HepG2 (cell line): Measurements from ENCODE around the gene MRPL28. TPM values are rescaled to one million over a fixed set of nuclear protein-coding genes. Genes with fewer than 3 reads are reported as not detected.

ENCODE experiments used
- CREM ChIP-seq, 2 experiments: sonication (generic) in 1 of 2; formaldehyde crosslinking in 1 of 2; IDR thresholded peaks; 2 replicates each; pipeline versions ENCODE4 v1.4.0 to v1.6.1; 2016 to 2020; ENCODE audit warnings: antibody characterized with exemption in 1 of 2, mild to moderate bottlenecking in 1 of 2, missing genetic modification reagents in 1 of 2
- GATAD1 ChIP-seq: IDR thresholded peaks from 2 replicates; pipeline ENCODE4 v1.6.1; 2016; ENCODE audit warnings: missing genetic modification reagents, missing compliant biosample characterization
- HNRNPLL ChIP-seq: fragments of 200-400 bp; formaldehyde crosslinking; IDR thresholded peaks from 2 replicates; pipeline ENCODE4 v1.6.1; 2017; ENCODE audit warnings: mild to moderate bottlenecking, low read depth, low read length; ENCODE audit not compliant: poor library complexity, severe bottlenecking
- SAP130 ChIP-seq: IDR thresholded peaks from 2 replicates; pipeline ENCODE4 v1.6.1; 2016; ENCODE audit warnings: low read depth
- TAF15 ChIP-seq: fragments of 200-400 bp; formaldehyde crosslinking; IDR thresholded peaks from one replicate; pipeline ENCODE4 v1.6.1; 2018; ENCODE audit warnings: mild to moderate bottlenecking, low read depth, low read length; ENCODE audit not compliant: poor library complexity, severe bottlenecking
- TBX2 ChIP-seq: sonication (generic); formaldehyde crosslinking; IDR thresholded peaks from 2 replicates; pipeline ENCODE4 v1.5.0; 2020; ENCODE audit warnings: missing genetic modification reagents, mild to moderate bottlenecking, borderline replicate concordance
- TRIM24 ChIP-seq: sonication (generic); formaldehyde crosslinking; IDR thresholded peaks from 2 replicates; pipeline ENCODE4 v1.8.0; 2022; ENCODE audit warnings: mild to moderate bottlenecking, missing genetic modification reagents
- ZNF101 ChIP-seq: sonication (generic); formaldehyde crosslinking; IDR thresholded peaks from 2 replicates; pipeline ENCODE4 v1.4.0; 2020; ENCODE audit warnings: mild to moderate bottlenecking, low read depth, missing genetic modification reagents, borderline replicate concordance
- ZNF572 ChIP-seq: sonication (generic); formaldehyde crosslinking; IDR thresholded peaks from 2 replicates; pipeline ENCODE4 v1.5.1; 2020; ENCODE audit warnings: mild to moderate bottlenecking, missing genetic modification reagents
- ZNF776 ChIP-seq: sonication (generic); formaldehyde crosslinking; IDR thresholded peaks from 2 replicates; pipeline ENCODE4 v1.4.0; 2020; ENCODE audit warnings: mild to moderate bottlenecking, missing genetic modification reagents
- ZNF777 ChIP-seq: sonication (generic); formaldehyde crosslinking; IDR thresholded peaks from 2 replicates; pipeline ENCODE4 v1.4.0; 2020; ENCODE audit warnings: missing genetic modification reagents
- polyA plus RNA-seq, 8 experiments: library from polyadenylated mRNA; depleted of rRNA in 3 of 8; stranded (reverse) in 7 of 8; unstranded in 1 of 8; fragments of >200 nt; fragmentation: Illumina TruSeq in 4 of 8; extraction: Trizol in 4 of 8; gene quantifications; 2 replicates each; pipeline versions ENCODE4 v1.2.1 to v1.2.3, GENCODE V29; 2011 to 2016; ENCODE audit warnings: low read depth in 4 of 8, missing spikeins in 1 of 8, mixed read lengths in 1 of 8; ENCODE audit not compliant: insufficient read depth in 1 of 8
- total RNA-seq, 5 experiments: library from RNA; depleted of rRNA; stranded (reverse); fragments of >200 nt; fragmentation: Illumina TruSeq; extraction: Trizol; gene quantifications; 2 replicates each; pipeline ENCODE4 v1.2.3, GENCODE V29; 2016; ENCODE audit warnings: low read depth in 1 of 5
- TF ChIP-seq, protein P1 (sequence below): sonication (generic); formaldehyde crosslinking; IDR thresholded peaks from 2 replicates; pipeline ENCODE4 v1.4.0; 2020; ENCODE audit warnings: missing genetic modification reagents, borderline replicate concordance
- TF ChIP-seq, protein P2 (sequence below): sonication (generic); formaldehyde crosslinking; IDR thresholded peaks from 2 replicates; pipeline ENCODE4 v1.4.0; 2020; ENCODE audit warnings: missing genetic modification reagents
- TF ChIP-seq, protein P3 (sequence below), 2 experiments: sonication (generic) in 1 of 2; formaldehyde crosslinking in 1 of 2; IDR thresholded peaks; 2 replicates each; pipeline versions ENCODE4 v1.6.1 to v1.9.0; 2014 to 2022; ENCODE audit warnings: antibody characterized with exemption in 1 of 2, borderline replicate concordance in 1 of 2, inconsistent platforms in 1 of 2, low read depth in 1 of 2, missing genetic modification reagents in 1 of 2
- TF ChIP-seq, protein P4 (sequence below): sonication (generic); formaldehyde crosslinking; IDR thresholded peaks from 2 replicates; pipeline ENCODE4 v1.5.0; 2020; ENCODE audit warnings: missing genetic modification reagents

MRPL28 gene
- total and polyA plus RNA-seq, 2 of the 13 experiments (the other 11 are each of a cell fraction or from before 2014, with no cell fraction given): 114 to 135 TPM

DNA sequence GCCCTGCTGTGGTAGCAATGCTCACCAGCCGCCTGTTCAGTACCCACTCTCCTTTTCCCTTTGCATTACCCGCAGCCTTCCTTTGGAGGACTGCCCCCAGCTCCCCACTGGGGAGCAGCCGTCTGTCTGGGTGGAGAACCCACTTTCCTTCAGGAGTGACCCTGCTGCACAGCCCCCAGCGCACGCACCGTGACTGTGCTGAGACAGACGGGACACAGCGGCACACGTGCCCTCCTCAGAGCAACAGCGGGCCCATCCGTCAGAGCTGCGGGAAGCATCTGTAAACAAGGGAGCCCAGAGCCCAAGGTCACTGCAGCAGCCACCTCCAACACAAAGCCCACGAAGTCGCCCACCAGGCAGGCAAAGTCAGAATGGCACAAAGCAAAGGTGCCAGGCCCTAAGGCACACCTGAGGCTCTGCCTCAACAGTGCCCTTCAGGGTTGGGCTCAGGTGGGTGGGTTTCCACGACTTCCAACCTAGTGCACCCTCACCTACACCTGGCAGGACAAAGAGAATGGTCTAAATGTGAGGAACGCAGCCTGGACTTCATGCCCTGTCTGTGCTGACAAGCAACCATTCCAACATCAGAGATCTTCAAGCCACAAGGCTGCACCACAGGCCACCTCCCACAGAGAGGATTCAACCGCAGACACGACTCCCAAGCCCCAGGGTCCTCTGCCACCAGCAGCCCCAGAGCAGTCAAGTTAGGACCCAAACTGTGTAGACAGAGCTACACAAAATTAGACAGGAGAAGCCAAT, 27.7 kb downstream of the MRPL28 start (continued):
- TF ChIP-seq, protein P1, sequence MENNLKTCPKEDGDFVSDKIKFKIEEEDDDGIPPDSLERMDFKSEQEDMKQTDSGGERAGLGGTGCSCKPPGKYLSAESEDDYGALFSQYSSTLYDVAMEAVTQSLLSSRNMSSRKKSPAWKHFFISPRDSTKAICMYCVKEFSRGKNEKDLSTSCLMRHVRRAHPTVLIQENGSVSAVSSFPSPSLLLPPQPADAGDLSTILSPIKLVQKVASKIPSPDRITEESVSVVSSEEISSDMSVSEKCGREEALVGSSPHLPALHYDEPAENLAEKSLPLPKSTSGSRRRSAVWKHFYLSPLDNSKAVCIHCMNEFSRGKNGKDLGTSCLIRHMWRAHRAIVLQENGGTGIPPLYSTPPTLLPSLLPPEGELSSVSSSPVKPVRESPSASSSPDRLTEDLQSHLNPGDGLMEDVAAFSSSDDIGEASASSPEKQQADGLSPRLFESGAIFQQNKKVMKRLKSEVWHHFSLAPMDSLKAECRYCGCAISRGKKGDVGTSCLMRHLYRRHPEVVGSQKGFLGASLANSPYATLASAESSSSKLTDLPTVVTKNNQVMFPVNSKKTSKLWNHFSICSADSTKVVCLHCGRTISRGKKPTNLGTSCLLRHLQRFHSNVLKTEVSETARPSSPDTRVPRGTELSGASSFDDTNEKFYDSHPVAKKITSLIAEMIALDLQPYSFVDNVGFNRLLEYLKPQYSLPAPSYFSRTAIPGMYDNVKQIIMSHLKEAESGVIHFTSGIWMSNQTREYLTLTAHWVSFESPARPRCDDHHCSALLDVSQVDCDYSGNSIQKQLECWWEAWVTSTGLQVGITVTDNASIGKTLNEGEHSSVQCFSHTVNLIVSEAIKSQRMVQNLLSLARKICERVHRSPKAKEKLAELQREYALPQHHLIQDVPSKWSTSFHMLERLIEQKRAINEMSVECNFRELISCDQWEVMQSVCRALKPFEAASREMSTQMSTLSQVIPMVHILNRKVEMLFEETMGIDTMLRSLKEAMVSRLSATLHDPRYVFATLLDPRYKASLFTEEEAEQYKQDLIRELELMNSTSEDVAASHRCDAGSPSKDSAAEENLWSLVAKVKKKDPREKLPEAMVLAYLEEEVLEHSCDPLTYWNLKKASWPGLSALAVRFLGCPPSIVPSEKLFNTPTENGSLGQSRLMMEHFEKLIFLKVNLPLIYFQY: no peak
- TF ChIP-seq SAP130: peak; percentile 89
- TF ChIP-seq, protein P2, sequence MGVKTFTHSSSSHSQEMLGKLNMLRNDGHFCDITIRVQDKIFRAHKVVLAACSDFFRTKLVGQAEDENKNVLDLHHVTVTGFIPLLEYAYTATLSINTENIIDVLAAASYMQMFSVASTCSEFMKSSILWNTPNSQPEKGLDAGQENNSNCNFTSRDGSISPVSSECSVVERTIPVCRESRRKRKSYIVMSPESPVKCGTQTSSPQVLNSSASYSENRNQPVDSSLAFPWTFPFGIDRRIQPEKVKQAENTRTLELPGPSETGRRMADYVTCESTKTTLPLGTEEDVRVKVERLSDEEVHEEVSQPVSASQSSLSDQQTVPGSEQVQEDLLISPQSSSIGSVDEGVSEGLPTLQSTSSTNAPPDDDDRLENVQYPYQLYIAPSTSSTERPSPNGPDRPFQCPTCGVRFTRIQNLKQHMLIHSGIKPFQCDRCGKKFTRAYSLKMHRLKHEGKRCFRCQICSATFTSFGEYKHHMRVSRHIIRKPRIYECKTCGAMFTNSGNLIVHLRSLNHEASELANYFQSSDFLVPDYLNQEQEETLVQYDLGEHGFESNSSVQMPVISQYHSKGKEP: no peak
- TF ChIP-seq, protein P3, sequence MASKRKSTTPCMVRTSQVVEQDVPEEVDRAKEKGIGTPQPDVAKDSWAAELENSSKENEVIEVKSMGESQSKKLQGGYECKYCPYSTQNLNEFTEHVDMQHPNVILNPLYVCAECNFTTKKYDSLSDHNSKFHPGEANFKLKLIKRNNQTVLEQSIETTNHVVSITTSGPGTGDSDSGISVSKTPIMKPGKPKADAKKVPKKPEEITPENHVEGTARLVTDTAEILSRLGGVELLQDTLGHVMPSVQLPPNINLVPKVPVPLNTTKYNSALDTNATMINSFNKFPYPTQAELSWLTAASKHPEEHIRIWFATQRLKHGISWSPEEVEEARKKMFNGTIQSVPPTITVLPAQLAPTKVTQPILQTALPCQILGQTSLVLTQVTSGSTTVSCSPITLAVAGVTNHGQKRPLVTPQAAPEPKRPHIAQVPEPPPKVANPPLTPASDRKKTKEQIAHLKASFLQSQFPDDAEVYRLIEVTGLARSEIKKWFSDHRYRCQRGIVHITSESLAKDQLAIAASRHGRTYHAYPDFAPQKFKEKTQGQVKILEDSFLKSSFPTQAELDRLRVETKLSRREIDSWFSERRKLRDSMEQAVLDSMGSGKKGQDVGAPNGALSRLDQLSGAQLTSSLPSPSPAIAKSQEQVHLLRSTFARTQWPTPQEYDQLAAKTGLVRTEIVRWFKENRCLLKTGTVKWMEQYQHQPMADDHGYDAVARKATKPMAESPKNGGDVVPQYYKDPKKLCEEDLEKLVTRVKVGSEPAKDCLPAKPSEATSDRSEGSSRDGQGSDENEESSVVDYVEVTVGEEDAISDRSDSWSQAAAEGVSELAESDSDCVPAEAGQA (IDR thresholded peaks at IDR 0.05; ENCODE audit: low read depth): 0 out of 2 replicates have a peak, but pooled peaks have one; percentile 30
- TF ChIP-seq, protein P3 (CRISPR knock-in tag; IDR thresholded peaks at IDR 0.05; ENCODE audit: borderline replicate concordance): no peak
- peak; percentile 67 for TF ChIP-seq GATAD1 (CRISPR knock-in tag)
- TF ChIP-seq TRIM24 (CRISPR knock-in tag): no peak
- TF ChIP-seq ZNF101 (CRISPR knock-in tag): no peak
- TF ChIP-seq ZNF777: peak; percentile 59; the same call in 1 of the 2 replicates
- TF ChIP-seq TBX2 (CRISPR knock-in tag): peak; percentile 76
- TF ChIP-seq, protein P4, sequence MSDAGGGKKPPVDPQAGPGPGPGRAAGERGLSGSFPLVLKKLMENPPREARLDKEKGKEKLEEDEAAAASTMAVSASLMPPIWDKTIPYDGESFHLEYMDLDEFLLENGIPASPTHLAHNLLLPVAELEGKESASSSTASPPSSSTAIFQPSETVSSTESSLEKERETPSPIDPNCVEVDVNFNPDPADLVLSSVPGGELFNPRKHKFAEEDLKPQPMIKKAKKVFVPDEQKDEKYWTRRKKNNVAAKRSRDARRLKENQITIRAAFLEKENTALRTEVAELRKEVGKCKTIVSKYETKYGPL (CRISPR knock-in tag): no peak
- TF ChIP-seq CREM (IDR thresholded peaks at IDR 0.05): 0 out of 2 replicates have a peak, but pooled peaks have one; percentile 5
- TF ChIP-seq CREM (CRISPR knock-in tag; IDR thresholded peaks at IDR 0.05): no peak
- TF ChIP-seq HNRNPLL: peak; percentile 55
- TF ChIP-seq TAF15: peak; percentile 73
- TF ChIP-seq ZNF776 (CRISPR knock-in tag): peak; percentile 63; the same call in 1 of the 2 replicates
- TF ChIP-seq ZNF572: peak; percentile 98
